HepG2 (cell line): ENCODE results near the gene PDLIM5.

Source experiments
- ARNTL ChIP-seq: sonication (generic); formaldehyde crosslinking; IDR thresholded peaks from 2 replicates; pipeline ENCODE4 v1.4.0; 2020; ENCODE audit warnings: mild to moderate bottlenecking, missing genetic modification reagents
- CTCF ChIP-seq: sonication (generic); formaldehyde crosslinking; IDR thresholded peaks from 2 replicates; pipeline ENCODE4 v1.5.0; 2020; ENCODE audit warnings: mild to moderate bottlenecking, missing genetic modification reagents, moderate library complexity
- GMEB1 ChIP-seq: sonication (generic); formaldehyde crosslinking; IDR thresholded peaks from 2 replicates; pipeline ENCODE4 v1.5.1; 2020; ENCODE audit warnings: missing genetic modification reagents, mild to moderate bottlenecking, borderline replicate concordance
- KDM3A ChIP-seq: IDR thresholded peaks from 2 replicates; pipeline ENCODE4 v1.6.1; 2018; ENCODE audit warnings: low read depth, missing compliant biosample characterization
- MAX ChIP-seq: IDR thresholded peaks from 2 replicates; pipeline ENCODE4 v1.6.1; 2012; ENCODE audit warnings: inconsistent platforms
- MTA3 ChIP-seq: sonication (generic); formaldehyde crosslinking; IDR thresholded peaks from 2 replicates; pipeline ENCODE4 v1.4.0; 2020; ENCODE audit warnings: missing genetic modification reagents
- NFE2L2 ChIP-seq: fragments of 150-350 bp; IDR thresholded peaks from 2 replicates; pipeline ENCODE4 v1.6.1; 2014; ENCODE audit warnings: low read length
- REST ChIP-seq, 2 experiments: IDR thresholded peaks; 2 replicates each; pipeline ENCODE4 v1.6.1; 2011 to 2012; ENCODE audit warnings: low read length in 2 of 2, borderline replicate concordance in 1 of 2, low read depth in 1 of 2, mild to moderate bottlenecking in 1 of 2, moderate library complexity in 1 of 2
- SP2 ChIP-seq: sonication (generic); formaldehyde crosslinking; IDR thresholded peaks from 2 replicates; pipeline ENCODE4 v1.5.1; 2020; ENCODE audit warnings: mild to moderate bottlenecking, missing genetic modification reagents
- STAT5B ChIP-seq: sonication (generic); formaldehyde crosslinking; IDR thresholded peaks from 2 replicates; pipeline ENCODE4 v1.4.0; 2020; ENCODE audit warnings: missing genetic modification reagents
- YY1 ChIP-seq: IDR thresholded peaks from 2 replicates; pipeline ENCODE4 v1.6.1; 2011; ENCODE audit warnings: low read length, low read depth, moderate library complexity, mild to moderate bottlenecking; ENCODE audit not compliant: insufficient read depth, insufficient replicate concordance
- ZNF124 ChIP-seq: sonication (generic); formaldehyde crosslinking; IDR thresholded peaks from 2 replicates; pipeline ENCODE4 v1.4.0; 2020; ENCODE audit warnings: missing genetic modification reagents
- ZNF354B ChIP-seq: sonication (generic); formaldehyde crosslinking; IDR thresholded peaks from 2 replicates; pipeline ENCODE4 v1.8.0; 2022; ENCODE audit warnings: mild to moderate bottlenecking, missing genetic modification reagents

GRCh38 chr4:94488670-94489069, 36.9 kb downstream of the PDLIM5 start:
- TF ChIP-seq GMEB1 (CRISPR knock-in tag), result no peak
- no peak for TF ChIP-seq SP2 (CRISPR knock-in tag)
- TF ChIP-seq YY1, result no peak
- no peak for TF ChIP-seq ZNF124
- TF ChIP-seq CTCF, result no peak
- TF ChIP-seq REST (IDR thresholded peaks at IDR 0.05; ENCODE audit: borderline replicate concordance in 1 of 2, low read depth in 1 of 2, low read length in 2 of 2), result no peak
- TF ChIP-seq MTA3, result no peak
- no peak for TF ChIP-seq KDM3A
- TF ChIP-seq MAX, result no peak
- no peak for TF ChIP-seq ARNTL (CRISPR knock-in tag)
- TF ChIP-seq NFE2L2, result no peak
- no peak for TF ChIP-seq STAT5B (CRISPR knock-in tag)
- TF ChIP-seq ZNF354B, result no peak
